Measurements from ENCODE around the gene STT3B. TPM values are rescaled to one million over a fixed set of nuclear protein-coding genes. Genes with fewer than 3 reads are reported as not detected.

STT3B gene
- total RNA-seq, 4 donors from 2014 or later, result 62.4 to 99.3 (median 69.0) TPM

GRCh38 chr3:31621314-31621713 is 88.6 kb downstream of the STT3B start:
- intact Hi-C loops (cut with DNase I; ENCODE audit: low total_unique reads) (no loop called here), in situ Hi-C loops (cut with MboI; ENCODE audit: low sequenced_read_pairs in 4 of 4) (no loop called here)
- ATAC-seq, result no peak
- H3K36me3 ChIP-seq, result peaks cover 0 to 41% of the 10 kb centered on the region in 2 donors
- no peak for DNase-seq
- peaks cover 13% of the 10 kb centered on the region in 2 donors for H3K4me1 ChIP-seq
- TF ChIP-seq, protein P1, sequence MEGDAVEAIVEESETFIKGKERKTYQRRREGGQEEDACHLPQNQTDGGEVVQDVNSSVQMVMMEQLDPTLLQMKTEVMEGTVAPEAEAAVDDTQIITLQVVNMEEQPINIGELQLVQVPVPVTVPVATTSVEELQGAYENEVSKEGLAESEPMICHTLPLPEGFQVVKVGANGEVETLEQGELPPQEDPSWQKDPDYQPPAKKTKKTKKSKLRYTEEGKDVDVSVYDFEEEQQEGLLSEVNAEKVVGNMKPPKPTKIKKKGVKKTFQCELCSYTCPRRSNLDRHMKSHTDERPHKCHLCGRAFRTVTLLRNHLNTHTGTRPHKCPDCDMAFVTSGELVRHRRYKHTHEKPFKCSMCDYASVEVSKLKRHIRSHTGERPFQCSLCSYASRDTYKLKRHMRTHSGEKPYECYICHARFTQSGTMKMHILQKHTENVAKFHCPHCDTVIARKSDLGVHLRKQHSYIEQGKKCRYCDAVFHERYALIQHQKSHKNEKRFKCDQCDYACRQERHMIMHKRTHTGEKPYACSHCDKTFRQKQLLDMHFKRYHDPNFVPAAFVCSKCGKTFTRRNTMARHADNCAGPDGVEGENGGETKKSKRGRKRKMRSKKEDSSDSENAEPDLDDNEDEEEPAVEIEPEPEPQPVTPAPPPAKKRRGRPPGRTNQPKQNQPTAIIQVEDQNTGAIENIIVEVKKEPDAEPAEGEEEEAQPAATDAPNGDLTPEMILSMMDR (IDR thresholded peaks at IDR 0.05 in 4 of 5, conservative IDR thresholded peaks at IDR 0.05 in 1 of 5), result no peak
- no peak for TF ChIP-seq POLR2A (IDR thresholded peaks at IDR 0.05)
- H3K9me3 ChIP-seq, result no peaks in the 10 kb centered on the region
- H3K4me3 ChIP-seq, result no peak overlapping the region
- no peak overlapping the region for H3K27ac ChIP-seq
- no peaks in the 10 kb centered on the region for H3K27me3 ChIP-seq

DNA sequence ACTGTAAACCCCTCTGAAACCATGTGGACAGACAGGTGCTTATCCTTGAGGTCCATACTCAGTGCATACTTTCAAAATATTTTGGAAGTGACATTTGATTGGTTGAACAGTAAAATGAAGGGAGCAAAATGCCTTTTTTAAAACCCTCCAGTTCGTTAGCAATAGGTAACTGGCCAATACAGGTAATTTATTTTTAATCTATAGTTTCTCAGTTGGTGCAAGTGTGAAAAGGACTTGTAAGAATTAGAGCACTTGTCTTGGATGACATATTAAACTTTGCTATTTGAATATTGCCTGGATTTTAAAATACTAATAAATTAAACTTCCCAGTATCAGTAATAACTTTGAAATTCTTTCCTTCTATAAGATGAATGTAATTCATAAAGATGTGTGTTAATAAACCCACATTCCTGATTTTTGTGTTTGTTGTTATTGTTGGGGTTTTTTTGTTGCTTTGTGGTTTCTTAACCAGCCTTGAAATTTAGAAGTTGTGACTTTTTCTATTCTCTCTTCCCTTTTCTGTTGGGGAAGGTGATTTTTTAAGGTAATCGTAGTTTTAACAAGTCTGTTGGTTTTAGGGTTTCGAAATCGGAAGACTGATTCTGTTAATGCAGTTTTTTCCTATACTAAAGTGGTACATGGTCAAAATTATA is 90.0 kb downstream of the STT3B start:
- in situ Hi-C loops (cut with MboI; ENCODE audit: low sequenced_read_pairs in 4 of 4), result no loop called here
- no peak for TF ChIP-seq POLR2A (IDR thresholded peaks at IDR 0.05)
- TF ChIP-seq, protein P1 (IDR thresholded peaks at IDR 0.05 in 4 of 5, conservative IDR thresholded peaks at IDR 0.05 in 1 of 5), result no peak
- DNase-seq (no peak), ATAC-seq (no peak)
- no peak overlapping the region for H3K27ac ChIP-seq
- intact Hi-C loops (cut with DNase I; ENCODE audit: low total_unique reads), result no loop called here
- H3K36me3 ChIP-seq, result peaks cover 0 to 53% of the 10 kb centered on the region in 2 donors
- no peaks in the 10 kb centered on the region for H3K27me3 ChIP-seq
- no peak overlapping the region for H3K4me3 ChIP-seq
- no peaks in the 10 kb centered on the region for H3K9me3 ChIP-seq
- peaks cover under 1% of the 10 kb centered on the region in 2 donors for H3K4me1 ChIP-seq

- Histone ChIP-seq H3K36me3 (peaks cover 0 to 54% of the 10 kb centered on the region in 2 donors), H3K4me3 (no peak overlapping the region), H3K4me1 (no peaks in the 10 kb centered on the region), H3K27me3 (no peaks in the 10 kb centered on the region), H3K27ac (no peak overlapping the region), H3K9me3 (no peaks in the 10 kb centered on the region)
- intact Hi-C loops (cut with DNase I; ENCODE audit: low total_unique reads), result no loop called here
- DNase-seq (no peak), ATAC-seq (no peak)
- in situ Hi-C loops (cut with MboI; ENCODE audit: low sequenced_read_pairs in 4 of 4), result no loop called here
- no peak for TF ChIP-seq POLR2A (IDR thresholded peaks at IDR 0.05)
- TF ChIP-seq, protein P1 (IDR thresholded peaks at IDR 0.05 in 4 of 5, conservative IDR thresholded peaks at IDR 0.05 in 1 of 5), result no peak
These were observed 91.5 kb downstream of the STT3B start for GRCh38 chr3:31624083-31624709.

DNA sequence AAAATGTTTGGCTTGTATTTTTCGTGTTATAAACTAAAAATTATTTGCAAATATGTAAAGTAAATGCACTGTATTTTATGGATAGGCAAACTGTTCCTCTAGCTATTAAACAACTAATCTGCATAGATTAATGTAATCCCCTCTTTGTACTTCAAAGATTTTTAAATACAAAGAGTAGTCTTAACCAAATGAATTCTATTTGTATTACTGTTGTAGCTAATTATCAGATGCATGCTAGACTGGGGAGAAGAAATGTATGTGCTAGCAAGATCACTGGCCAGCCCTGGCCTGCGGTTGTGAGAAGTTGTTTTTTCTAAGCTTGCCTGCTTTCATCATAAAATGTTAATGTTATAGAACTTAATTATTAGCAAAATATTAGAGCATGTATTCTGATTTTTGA is 92.6 kb downstream of the STT3B start:
- DNase-seq (no peak), ATAC-seq (no peak)
- Histone ChIP-seq H3K9me3 (no peaks in the 10 kb centered on the region), H3K36me3 (peaks cover 0 to 58% of the 10 kb centered on the region in 2 donors), H3K27me3 (no peaks in the 10 kb centered on the region), H3K4me3 (no peak overlapping the region), H3K27ac (no peak overlapping the region), H3K4me1 (no peaks in the 10 kb centered on the region)
- in situ Hi-C loops (cut with MboI; ENCODE audit: low sequenced_read_pairs in 4 of 4), result no loop called here
- TF ChIP-seq, protein P1 (IDR thresholded peaks at IDR 0.05 in 4 of 5, conservative IDR thresholded peaks at IDR 0.05 in 1 of 5), result no peak
- no peak for TF ChIP-seq POLR2A (IDR thresholded peaks at IDR 0.05)
- intact Hi-C loops (cut with DNase I; ENCODE audit: low total_unique reads), result no loop called here
